Epithelial cell of proximal tubule (primary cell): Measurements from ENCODE around the gene GM2A. TPM values are rescaled to one million over a fixed set of nuclear protein-coding genes. Genes with fewer than 3 reads are reported as not detected.
A peak's percentile ranks its signal among the peaks of the same experiment; 100 is the strongest.

Experiments
- DNase-seq: peaks from one replicate; pipeline ENCODE4 v3.0.0-alpha.2; 2011; ENCODE audit warnings: low read depth
- H3K4me3 ChIP-seq: 2 replicates; pipeline ENCODE4 v1.5.1; 2011; ENCODE audit warnings: low read depth, mild to moderate bottlenecking, low read length
- total RNA-seq: library from RNA; depleted of rRNA; stranded (reverse); fragments of >200 nt; gene quantifications from 2 replicates; pipeline ENCODE4 v1.2.3, GENCODE V29; 2015
- TF ChIP-seq, protein P1 (sequence below): conservative IDR thresholded peaks from 2 replicates; pipeline ENCODE4 v1.5.1; 2012; ENCODE audit warnings: low read depth, mild to moderate bottlenecking, low read length

GM2A gene
- total RNA-seq, 1 donor from 2014 or later, result 16.1 TPM

DNA sequence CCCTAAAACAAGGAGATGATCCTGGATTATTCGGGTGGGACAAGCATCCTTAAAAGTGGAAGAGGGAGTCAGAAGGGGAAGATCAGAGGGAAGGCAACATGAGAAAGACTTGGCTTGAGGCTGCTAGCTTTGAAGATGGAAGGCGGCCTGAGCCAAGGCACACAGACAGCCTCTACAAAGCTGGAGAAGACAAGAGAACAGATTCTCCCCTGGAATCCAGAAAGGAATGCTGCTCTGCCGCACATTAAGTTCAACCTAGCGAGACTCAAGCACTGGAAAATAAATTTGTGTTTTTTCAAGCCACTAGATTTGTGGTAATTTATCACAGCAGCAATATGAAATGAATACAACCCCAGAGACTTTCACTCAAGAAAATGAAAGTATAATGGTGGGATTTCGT lies 32.7 kb downstream of the GM2A start:
- TF ChIP-seq, protein P1, sequence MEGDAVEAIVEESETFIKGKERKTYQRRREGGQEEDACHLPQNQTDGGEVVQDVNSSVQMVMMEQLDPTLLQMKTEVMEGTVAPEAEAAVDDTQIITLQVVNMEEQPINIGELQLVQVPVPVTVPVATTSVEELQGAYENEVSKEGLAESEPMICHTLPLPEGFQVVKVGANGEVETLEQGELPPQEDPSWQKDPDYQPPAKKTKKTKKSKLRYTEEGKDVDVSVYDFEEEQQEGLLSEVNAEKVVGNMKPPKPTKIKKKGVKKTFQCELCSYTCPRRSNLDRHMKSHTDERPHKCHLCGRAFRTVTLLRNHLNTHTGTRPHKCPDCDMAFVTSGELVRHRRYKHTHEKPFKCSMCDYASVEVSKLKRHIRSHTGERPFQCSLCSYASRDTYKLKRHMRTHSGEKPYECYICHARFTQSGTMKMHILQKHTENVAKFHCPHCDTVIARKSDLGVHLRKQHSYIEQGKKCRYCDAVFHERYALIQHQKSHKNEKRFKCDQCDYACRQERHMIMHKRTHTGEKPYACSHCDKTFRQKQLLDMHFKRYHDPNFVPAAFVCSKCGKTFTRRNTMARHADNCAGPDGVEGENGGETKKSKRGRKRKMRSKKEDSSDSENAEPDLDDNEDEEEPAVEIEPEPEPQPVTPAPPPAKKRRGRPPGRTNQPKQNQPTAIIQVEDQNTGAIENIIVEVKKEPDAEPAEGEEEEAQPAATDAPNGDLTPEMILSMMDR, result no peak
- DNase-seq, result no peak
- H3K4me3 ChIP-seq, result no peak overlapping the region

DNA sequence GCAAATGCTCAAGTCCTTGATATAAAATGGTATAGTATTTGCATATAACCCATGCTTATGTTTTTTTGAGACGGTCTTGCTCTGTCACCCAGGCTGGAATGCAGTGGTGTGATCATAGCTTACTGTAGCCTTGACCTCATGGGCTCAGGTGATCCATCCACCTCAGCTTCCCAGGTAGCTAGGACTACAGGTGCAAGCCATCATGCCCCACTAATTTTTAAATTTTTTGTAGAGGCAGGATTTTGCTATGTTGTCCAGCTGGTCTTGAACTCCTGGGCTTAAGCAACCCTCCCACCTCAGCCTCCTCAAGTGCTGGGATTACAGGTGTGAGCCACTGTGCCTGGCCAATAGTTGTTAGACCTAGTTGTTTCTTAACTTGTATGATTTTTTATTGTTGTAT lies 33.3 kb downstream of the GM2A start:
- DNase-seq, result no peak
- no peak overlapping the region for H3K4me3 ChIP-seq
- TF ChIP-seq, protein P1, result no peak

DNA sequence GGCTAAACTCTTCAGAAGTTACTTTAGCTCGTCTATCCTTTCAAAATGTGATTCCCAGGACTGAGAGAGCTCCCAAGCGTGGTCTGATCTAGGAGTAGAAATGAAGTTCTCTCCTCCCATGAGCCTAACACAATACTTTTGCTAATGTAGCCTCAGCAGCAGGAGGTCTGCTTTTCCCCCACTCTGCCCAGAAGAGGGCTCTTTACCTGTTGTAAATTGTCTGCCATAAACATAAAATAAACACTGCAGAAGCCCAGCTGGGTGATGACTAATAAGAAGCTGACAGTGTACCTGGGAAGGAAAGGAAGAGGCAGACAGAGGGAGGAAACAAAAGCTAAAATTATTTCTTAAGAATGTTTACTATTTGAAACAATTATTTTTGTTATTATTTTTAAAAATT lies 35.2 kb downstream of the GM2A start:
- TF ChIP-seq, protein P1, result peak; percentile 26
- no peak overlapping the region for H3K4me3 ChIP-seq
- no peak for DNase-seq

DNA sequence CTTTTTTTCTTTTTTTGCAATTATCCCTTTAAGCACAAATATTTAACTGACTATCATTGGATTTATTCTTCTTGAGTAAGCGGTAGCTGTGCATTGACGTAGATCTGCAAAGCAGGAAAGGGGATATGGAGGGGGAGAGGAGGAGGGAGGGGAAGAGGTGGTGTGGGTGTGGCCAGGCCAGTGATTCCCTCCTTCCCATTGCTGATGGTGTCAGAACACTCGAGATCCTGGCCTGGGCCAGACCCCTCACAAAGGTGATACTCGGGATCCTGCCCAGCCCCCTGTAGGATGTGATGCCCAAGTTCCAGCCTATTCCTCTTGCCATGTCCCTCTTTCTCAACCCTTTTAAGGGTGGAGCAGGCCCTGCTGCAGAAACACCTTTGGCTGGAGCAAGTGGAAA lies 40.6 kb downstream of the GM2A start:
- DNase-seq, result no peak
- H3K4me3 ChIP-seq, result no peak overlapping the region
- TF ChIP-seq, protein P1, result no peak

DNA sequence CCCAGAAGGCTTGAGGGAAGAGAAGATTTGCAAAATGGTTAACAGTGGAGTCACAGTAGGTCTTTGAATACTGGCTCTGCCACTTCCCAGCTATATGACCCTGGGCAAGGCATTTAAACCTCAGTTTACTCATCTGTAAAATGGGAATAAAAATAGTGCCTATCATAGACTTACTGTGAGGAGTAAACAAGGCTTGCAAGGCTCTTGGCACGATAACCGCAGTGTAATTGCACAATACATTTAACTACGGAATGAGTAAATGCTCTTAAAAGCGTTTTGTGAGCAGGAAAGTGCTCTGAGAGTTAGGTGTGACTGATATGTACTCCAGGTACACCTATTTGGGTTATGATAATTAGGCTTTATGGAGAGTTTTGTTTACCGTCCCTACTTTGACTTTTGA lies 42.2 kb downstream of the GM2A start:
- no peak overlapping the region for H3K4me3 ChIP-seq
- no peak for DNase-seq
- TF ChIP-seq, protein P1, result no peak

DNA sequence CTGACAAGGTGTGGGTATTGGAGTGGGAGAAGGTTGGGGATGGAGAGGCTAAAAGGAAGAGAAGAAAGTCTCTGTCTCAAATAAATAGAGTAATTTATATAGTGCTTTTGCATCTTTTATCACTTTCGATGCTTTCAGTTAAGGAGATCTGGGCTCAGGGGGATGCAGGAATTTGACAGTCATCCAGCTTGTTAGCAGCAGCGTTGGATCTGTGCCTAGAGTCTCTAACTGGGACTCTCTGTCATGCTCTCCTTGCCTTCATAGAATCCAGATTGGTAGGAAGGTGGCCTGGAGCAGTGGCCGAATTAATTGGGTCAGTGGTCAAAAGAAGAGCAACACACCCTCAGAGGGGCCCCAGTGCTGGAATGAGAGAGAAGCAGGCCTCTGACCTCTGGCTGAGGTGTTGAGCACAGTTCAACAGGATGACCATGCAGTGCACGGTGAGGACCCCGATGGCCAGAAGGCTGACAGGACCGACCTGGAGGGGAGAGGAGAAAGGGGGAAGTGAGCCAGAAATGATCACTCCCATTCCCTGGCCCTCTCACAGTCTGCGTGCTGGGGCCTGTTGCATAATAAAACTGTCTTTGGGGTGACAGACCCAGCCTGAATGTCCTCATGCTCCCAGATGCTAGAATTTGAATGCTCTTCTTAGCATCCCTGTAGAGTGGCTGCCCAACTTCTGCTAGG lies 42.9 kb downstream of the GM2A start:
- no peak overlapping the region for H3K4me3 ChIP-seq
- TF ChIP-seq, protein P1, result no peak
- DNase-seq, result no peak

DNA sequence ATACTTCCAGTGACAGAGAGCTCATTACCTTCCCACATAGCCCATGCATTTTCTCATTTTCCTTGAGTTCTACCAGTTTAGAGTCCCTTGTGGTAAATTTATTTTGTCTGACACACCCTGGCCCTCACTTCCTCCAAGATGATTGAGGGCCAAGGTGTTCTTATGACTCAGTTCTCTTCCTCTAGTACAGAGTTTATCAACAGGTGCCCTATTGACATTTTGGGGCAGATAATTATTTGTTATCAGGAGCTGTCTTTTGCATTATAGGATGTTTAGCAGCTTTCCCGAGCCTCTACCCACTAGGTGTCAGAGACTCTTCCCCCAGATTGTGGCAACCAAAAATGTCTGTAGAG lies 43.5 kb downstream of the GM2A start:
- TF ChIP-seq, protein P1, result no peak
- DNase-seq, result no peak
- no peak overlapping the region for H3K4me3 ChIP-seq
